HG02970 (cell line): Measurements from ENCODE around the gene NPW.
"Not testable (repeated sequence)": the region's sequence is repeated elsewhere in the genome, so short reads cannot be mapped to it uniquely, and the experiment has no call there.

Experiments
- ATAC-seq: cut with Tn5 transposase; IDR thresholded peaks from one replicate; pipeline ENCODE4 v1.9.1; 2021; ENCODE audit warnings: mild to moderate bottlenecking, moderate library complexity, moderate number of reproducible peaks; ENCODE audit not compliant: unreplicated experiment, low FRiP score

The NPW gene

GRCh38 chr16:2033909-2034695 is 14.5 kb downstream of the NPW start:
- ATAC-seq = not testable (repeated sequence)

DNA sequence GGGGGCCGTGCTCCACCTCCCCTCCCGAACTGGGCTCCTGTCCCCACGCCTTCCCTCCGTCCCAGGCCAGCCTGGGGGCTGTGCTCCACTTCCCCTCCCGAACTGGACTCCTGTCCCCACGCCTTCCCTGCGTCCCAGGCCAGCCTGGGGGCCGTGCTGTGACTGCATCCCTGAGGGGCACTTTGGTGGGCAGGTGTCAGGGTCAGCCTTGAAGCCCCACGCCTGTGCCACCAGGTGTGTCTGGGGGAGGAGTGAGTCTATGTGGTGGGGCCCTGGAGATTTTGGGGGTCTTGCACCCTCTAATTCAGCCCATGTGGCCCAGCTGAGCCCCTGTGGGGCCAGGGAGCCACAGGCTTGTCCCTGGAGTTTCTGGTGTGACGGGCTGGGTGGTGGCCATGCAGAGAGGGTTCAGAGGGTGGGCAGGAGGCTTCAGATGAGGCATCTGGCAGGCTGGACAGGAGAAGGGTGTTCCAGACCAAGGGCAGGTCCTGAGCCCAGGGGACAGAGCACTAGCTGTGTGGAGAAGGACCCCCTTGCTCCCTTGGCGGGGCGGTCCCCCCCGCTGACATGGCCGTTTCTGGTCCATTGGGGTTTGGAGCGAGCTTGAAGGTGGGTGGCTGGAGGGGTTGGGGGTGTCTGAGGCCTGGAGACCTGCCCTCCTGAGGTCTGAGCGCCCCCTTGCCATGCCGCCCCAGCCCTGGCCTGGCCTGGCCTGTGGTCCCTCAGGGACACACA is 15.3 kb downstream of the NPW start:
- no peak for ATAC-seq

DNA sequence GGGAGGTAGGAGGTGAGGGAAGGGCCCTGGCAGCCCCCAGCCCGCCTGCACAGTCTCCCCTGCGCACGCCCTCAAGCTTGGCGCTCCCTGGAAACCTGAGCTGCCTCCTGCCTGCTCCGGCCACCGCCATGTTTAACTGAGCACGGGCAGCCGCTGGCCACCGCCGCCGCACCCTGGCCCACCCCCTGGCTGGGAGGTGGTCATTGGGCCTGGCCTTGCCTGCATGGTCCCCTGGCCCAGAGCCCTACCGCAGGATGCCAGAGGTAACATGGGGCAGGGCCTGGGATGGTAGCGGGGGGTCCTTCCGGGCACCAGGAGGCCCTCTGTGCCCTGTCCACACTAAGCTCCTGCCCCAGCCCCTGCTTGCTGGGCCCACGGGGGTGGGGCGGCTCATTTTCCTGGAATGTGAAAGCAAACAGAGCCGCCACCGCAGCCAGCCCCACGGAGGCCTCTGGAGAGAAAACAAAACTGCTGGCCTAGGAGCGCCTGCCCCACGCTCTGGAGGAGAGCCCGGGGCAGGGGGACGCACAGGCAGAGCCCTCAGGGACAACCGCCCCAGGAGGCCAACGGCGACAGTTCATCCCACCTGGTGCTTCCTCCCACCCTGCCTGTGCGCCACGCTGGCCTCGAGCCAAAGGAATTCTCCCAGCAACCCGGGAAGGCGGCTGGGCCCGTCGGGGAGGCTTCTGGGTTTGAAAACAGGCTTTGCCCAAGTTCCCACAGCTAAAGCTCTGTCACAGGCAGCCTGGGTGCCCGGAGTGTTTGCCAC is 16.0 kb downstream of the NPW start:
- no peak for ATAC-seq

- no peak for ATAC-seq
These were observed 16.8 kb downstream of the NPW start for GRCh38 chr16:2036200-2036966.

DNA sequence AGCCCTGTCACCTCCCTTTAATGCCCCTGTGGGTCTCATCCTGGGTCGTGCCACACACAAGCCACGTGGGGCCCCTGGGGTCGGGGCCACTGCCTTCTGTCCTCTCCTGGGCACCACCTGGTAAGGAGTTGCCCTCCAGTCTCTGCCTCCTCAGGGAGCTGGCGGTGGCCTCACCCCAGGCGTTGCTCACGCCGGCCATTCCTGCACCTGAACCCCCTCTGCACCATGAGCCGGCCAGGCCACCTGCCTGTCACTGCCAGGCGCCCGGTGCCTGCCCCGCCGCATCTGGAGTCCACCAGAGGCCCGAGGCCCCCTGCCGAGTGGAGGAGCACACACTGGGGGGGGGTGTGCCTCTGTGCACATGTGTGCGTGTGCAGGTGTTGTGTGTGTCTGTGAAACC is 17.5 kb downstream of the NPW start:
- no peak for ATAC-seq

- ATAC-seq = no peak
These were observed 18.2 kb downstream of the NPW start for GRCh38 chr16:2037647-2038381.

GRCh38 chr16:2038382-2039231 is 19.0 kb downstream of the NPW start:
- ATAC-seq = no peak

- no peak for ATAC-seq
These were observed 19.9 kb downstream of the NPW start for GRCh38 chr16:2039274-2040031.

- no peak for ATAC-seq
These were observed 20.6 kb downstream of the NPW start for GRCh38 chr16:2040041-2040786.

DNA sequence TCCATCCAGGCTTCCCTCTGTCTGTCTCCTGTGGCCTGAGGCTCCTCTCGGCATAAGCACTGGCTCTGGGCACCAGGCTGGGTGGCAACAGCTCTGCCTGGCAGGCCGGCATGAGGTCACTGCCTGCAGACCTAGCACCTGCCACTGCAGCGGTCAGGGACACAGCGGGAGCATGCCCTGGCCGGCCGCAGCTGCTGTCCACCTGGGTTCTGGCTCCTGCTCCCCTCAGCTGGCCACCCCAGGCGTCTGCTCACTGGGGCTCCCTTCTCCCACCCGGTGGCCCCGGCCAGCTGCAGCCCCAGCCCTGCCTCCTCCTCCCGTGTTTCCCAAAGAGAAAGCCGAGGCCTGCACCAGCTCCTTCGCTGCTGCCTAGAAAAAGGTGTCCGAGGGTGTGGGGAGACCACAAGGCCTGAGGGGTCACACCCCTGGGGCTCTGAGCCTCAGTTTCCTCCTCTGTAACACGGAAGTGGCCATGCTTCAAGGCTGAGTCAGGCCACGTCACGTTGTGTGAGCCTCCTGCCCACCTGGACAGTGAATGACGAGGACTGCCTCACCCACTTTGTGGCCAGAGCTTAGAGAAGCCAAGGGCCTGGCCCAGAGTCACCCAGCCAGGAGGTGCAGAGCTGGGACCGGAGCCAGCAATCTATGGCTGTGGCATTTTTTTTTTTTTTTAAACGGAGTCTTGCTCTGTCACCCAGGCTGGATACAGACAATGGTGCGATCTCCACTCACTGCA is 21.4 kb downstream of the NPW start:
- no peak for ATAC-seq

GRCh38 chr16:2042171-2042985 is 22.8 kb downstream of the NPW start:
- ATAC-seq = no peak

DNA sequence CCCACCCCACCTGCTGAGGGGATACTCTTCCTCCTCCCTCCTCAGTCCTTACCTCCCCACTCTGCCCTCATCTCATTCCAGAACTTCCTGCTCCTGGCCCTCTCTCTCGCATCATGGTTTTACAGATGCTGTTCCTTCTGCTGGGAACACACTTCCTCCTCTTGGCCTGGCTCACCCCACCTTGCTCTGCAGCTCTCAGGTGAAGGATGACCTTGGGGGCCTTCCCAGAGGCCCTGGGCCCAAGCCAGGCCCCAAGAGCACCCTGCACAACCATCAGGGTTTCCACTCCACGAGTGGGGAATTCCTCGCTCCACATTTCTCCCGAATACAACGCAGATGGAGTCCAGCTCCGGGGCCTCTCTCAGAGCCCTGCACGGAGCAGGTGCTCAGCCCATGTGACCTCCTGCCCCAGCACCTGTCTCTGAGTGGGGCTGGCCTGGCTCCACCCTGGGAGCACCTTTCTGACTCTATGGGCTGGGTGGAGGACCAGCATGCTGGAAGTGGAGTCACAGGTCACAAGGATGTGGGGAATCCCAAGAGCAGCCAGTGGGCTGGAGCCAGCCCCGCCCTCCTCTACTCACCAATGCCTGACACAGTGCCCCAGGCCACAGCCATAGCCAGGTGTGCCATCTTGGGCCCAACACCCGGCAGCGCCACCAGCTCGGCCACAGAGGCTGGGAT is 23.5 kb downstream of the NPW start:
- no peak for ATAC-seq

GRCh38 chr16:2043667-2044451 is 24.3 kb downstream of the NPW start:
- no peak for ATAC-seq

- no peak for ATAC-seq
These were observed 25.0 kb downstream of the NPW start for GRCh38 chr16:2044541-2044940.
